Astrocyte (in vitro differentiated cells and primary cell): ENCODE data around the gene ETFB. TPM values are rescaled to one million over a fixed set of nuclear protein-coding genes. Genes with fewer than 3 reads are reported as not detected.

Experiments
- DNase-seq: peaks from one replicate; pipeline ENCODE4 v3.0.0-alpha.2; 2010; ENCODE audit warnings: low read depth
- FAIRE-seq: peaks from 2 replicates; lab custom pipeline; 2011; peaks lifted over from hg19 to GRCh38; lab: Jason Lieb, UNC
- H2AFZ ChIP-seq: 2 replicates; pipeline ENCODE4 v1.6.0; 2012; ENCODE audit warnings: low read depth, low read length, inconsistent platforms
- H3K27ac ChIP-seq: 2 replicates; pipeline ENCODE4 v1.5.1; 2011; ENCODE audit warnings: low read depth, low read length, inconsistent platforms
- H3K27me3 ChIP-seq: 2 replicates; pipeline ENCODE4 v1.6.0; 2011; ENCODE audit warnings: low read length, inconsistent platforms; ENCODE audit not compliant: insufficient read depth
- H3K36me3 ChIP-seq: 2 replicates; pipeline ENCODE4 v1.5.1; 2011; ENCODE audit warnings: low read length, inconsistent platforms; ENCODE audit not compliant: insufficient read depth
- H3K4me1 ChIP-seq: 2 replicates; pipeline ENCODE4 v1.5.1; 2011; ENCODE audit warnings: low read length, inconsistent platforms; ENCODE audit not compliant: insufficient read depth
- H3K4me2 ChIP-seq: 2 replicates; pipeline ENCODE4 v1.6.0; 2012; ENCODE audit warnings: low read length, inconsistent platforms
- H3K4me3 ChIP-seq: 2 replicates; pipeline ENCODE4 v1.5.1; 2011; ENCODE audit warnings: low read depth, mild to moderate bottlenecking, low read length, inconsistent platforms; ENCODE audit not compliant: insufficient read depth
- H3K79me2 ChIP-seq: 2 replicates; pipeline ENCODE4 v1.6.0; 2012; ENCODE audit warnings: mild to moderate bottlenecking, low read length, inconsistent platforms; ENCODE audit not compliant: insufficient read depth
- H3K9ac ChIP-seq: 2 replicates; pipeline ENCODE4 v1.6.0; 2012; ENCODE audit warnings: mild to moderate bottlenecking, low read length, inconsistent platforms
- H3K9me3 ChIP-seq: 2 replicates; pipeline ENCODE4 v1.5.1; 2012; ENCODE audit warnings: low read depth, mild to moderate bottlenecking, low read length, inconsistent platforms; ENCODE audit not compliant: insufficient read depth
- H4K20me1 ChIP-seq: 2 replicates; pipeline ENCODE4 v1.6.0; 2012; ENCODE audit warnings: low read length, inconsistent platforms; ENCODE audit not compliant: insufficient read depth
- H3K27ac Mint-ChIP-seq: one replicate; pipeline ENCODE4 v1.8.0; 2021; ENCODE audit warnings: mild to moderate bottlenecking, mixed read lengths; ENCODE audit not compliant: unreplicated experiment
- H3K27me3 Mint-ChIP-seq: one replicate; pipeline ENCODE4 v1.8.0; 2021; ENCODE audit warnings: low read depth, mixed read lengths; ENCODE audit not compliant: unreplicated experiment
- H3K36me3 Mint-ChIP-seq: one replicate; pipeline ENCODE4 v1.8.0; 2021; ENCODE audit warnings: low read depth, mixed read lengths; ENCODE audit not compliant: unreplicated experiment
- H3K4me1 Mint-ChIP-seq: one replicate; pipeline ENCODE4 v1.8.0; 2021; ENCODE audit warnings: low read depth, mixed read lengths; ENCODE audit not compliant: unreplicated experiment
- H3K4me3 Mint-ChIP-seq: one replicate; pipeline ENCODE4 v1.8.0; 2021; ENCODE audit warnings: mild to moderate bottlenecking, moderate library complexity, mixed read lengths; ENCODE audit not compliant: unreplicated experiment
- H3K9me3 Mint-ChIP-seq: one replicate; pipeline ENCODE4 v1.8.0; 2021; ENCODE audit warnings: mild to moderate bottlenecking, mixed read lengths; ENCODE audit not compliant: unreplicated experiment
- EZH2 ChIP-seq: IDR thresholded peaks from 2 replicates; pipeline ENCODE4 v1.6.1; 2012; ENCODE audit warnings: mild to moderate bottlenecking, low read length, inconsistent platforms; ENCODE audit not compliant: insufficient read depth
- total RNA-seq: library from RNA; stranded (reverse); gene quantifications from 2 replicates; pipeline ENCODE4 v1.2.1, GENCODE V29; 2021
- TF ChIP-seq, protein P1 (sequence below): IDR thresholded peaks from 2 replicates; pipeline ENCODE4 v1.5.1; 2011; ENCODE audit warnings: low read depth, mild to moderate bottlenecking, inconsistent platforms, low read length, moderate library complexity; ENCODE audit not compliant: insufficient read depth

The ETFB gene
- total RNA-seq, 1 donor from 2014 or later, result 64.3 TPM

DNA sequence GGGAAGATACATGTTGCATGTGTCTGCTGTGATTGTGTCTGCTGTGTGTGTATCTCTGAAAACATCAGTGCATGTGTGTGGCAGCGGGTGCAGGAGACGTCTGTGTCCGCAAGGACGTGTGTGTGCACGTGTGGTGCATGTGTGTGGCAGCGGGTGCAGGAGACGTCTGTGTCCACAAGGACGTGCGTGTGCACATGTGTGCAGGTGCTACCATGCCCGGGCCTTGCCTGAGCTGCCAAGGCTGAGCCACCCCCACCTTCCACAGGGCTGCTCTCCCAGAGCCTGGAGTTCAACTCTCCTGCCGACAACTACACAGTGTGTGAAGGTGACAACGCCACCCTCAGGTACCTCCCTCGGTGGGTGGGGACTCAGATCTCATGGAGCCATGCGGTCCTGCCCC is 44.4 kb downstream of the ETFB start:
- no peaks in the 10 kb centered on the region for H3K4me1 Mint-ChIP-seq
- Histone ChIP-seq H3K9ac (no peak overlapping the region), H3K4me2 (no peak overlapping the region), H4K20me1 (no peaks in the 10 kb centered on the region), H3K9me3 (peaks cover 2% of the 10 kb centered on the region), H3K27me3 (no peaks in the 10 kb centered on the region), H3K79me2 (no peaks in the 10 kb centered on the region), H3K4me3 (no peak overlapping the region), H3K27ac (no peak overlapping the region), H2AFZ (no peak overlapping the region), H3K36me3 (no peaks in the 10 kb centered on the region), H3K4me1 (no peaks in the 10 kb centered on the region)
- DNase-seq (no peak), FAIRE-seq (no peak)
- no peaks in the 10 kb centered on the region for H3K9me3 Mint-ChIP-seq
- H3K27ac Mint-ChIP-seq, result no peak overlapping the region
- TF ChIP-seq, protein P1, sequence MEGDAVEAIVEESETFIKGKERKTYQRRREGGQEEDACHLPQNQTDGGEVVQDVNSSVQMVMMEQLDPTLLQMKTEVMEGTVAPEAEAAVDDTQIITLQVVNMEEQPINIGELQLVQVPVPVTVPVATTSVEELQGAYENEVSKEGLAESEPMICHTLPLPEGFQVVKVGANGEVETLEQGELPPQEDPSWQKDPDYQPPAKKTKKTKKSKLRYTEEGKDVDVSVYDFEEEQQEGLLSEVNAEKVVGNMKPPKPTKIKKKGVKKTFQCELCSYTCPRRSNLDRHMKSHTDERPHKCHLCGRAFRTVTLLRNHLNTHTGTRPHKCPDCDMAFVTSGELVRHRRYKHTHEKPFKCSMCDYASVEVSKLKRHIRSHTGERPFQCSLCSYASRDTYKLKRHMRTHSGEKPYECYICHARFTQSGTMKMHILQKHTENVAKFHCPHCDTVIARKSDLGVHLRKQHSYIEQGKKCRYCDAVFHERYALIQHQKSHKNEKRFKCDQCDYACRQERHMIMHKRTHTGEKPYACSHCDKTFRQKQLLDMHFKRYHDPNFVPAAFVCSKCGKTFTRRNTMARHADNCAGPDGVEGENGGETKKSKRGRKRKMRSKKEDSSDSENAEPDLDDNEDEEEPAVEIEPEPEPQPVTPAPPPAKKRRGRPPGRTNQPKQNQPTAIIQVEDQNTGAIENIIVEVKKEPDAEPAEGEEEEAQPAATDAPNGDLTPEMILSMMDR, result no peak
- no peak for TF ChIP-seq EZH2
- H3K27me3 Mint-ChIP-seq, result peaks cover 44% of the 10 kb centered on the region
- H3K36me3 Mint-ChIP-seq, result peaks cover 5% of the 10 kb centered on the region
- H3K4me3 Mint-ChIP-seq, result no peak overlapping the region

DNA sequence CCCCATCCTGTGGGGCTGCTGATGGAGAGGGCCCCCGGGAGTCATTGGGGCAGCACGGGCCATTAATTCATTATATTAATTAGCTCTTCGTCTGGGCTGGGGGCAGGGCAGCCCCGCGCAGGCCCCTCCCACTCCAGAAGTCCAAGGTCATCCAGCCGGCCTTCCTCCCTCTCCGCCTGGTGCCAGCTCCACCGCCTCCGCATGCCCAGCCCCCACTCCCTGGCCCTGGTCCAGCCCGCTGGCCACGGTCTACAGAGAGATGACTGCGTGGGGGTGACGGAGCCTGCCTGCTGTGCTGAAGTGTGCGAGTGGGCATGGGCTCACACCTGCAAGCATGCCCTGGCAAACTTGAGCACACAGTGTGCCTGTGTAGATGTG is 45.9 kb downstream of the ETFB start:
- DNase-seq, result no peak
- Histone ChIP-seq H4K20me1 (no peaks in the 10 kb centered on the region), H3K4me3 (no peak overlapping the region), H3K4me2 (no peak overlapping the region), H3K27me3 (no peaks in the 10 kb centered on the region), H3K9ac (no peak overlapping the region), H2AFZ (no peak overlapping the region), H3K79me2 (no peaks in the 10 kb centered on the region), H3K9me3 (peaks cover 2% of the 10 kb centered on the region), H3K4me1 (no peaks in the 10 kb centered on the region), H3K27ac (no peak overlapping the region), H3K36me3 (no peaks in the 10 kb centered on the region)
- Mint-ChIP-seq H3K9me3 (peaks cover under 1% of the 10 kb centered on the region), H3K4me1 (no peaks in the 10 kb centered on the region), H3K4me3 (no peak overlapping the region), H3K36me3 (peaks cover 2% of the 10 kb centered on the region), H3K27me3 (peaks cover 35% of the 10 kb centered on the region), H3K27ac (no peak overlapping the region)
- TF ChIP-seq, protein P1, result no peak
- FAIRE-seq, result no peak

DNA sequence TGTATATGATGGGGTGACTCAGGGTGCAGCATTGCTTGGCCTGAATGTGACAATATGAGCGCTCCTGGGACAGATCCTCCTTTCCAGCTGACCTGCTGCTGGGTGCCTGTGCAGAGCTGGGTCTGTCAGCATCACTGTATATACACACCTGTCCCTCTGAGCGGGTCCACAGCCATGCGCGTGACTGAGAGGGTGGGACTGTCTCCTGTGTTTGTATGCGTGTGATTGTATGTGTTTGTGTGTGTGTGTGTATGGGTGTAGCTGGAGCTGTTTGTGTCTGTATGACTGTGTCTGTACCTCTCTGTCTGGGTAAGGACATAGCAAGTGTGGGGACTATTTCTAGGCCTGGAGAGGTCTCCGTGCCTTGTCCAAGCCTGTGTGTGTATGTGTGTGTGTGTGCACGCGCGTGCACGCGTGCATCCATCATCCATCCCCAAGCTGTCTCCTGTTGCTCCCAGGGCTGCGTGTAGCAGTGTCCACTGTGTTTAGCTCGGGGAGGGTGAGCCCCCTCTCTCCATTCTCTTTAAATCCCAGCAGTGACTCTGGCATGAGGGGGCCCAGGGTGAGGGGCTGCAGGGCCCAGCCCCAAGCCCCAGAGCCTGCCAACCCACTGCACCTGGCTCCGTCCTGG is 46.4 kb downstream of the ETFB start:
- no peaks in the 10 kb centered on the region for H3K36me3 ChIP-seq
- no peak overlapping the region for H3K4me3 ChIP-seq
- no peak overlapping the region for H3K27ac Mint-ChIP-seq
- H3K27me3 ChIP-seq, result no peaks in the 10 kb centered on the region
- no peak overlapping the region for H3K27ac ChIP-seq
- no peak overlapping the region for H3K4me3 Mint-ChIP-seq
- DNase-seq (no peak), FAIRE-seq (no peak)
- peaks cover 3% of the 10 kb centered on the region for H3K9me3 Mint-ChIP-seq
- H3K4me2 ChIP-seq, result no peak overlapping the region
- no peaks in the 10 kb centered on the region for H3K4me1 ChIP-seq
- no peaks in the 10 kb centered on the region for H3K79me2 ChIP-seq
- peaks cover 2% of the 10 kb centered on the region for H3K9me3 ChIP-seq
- peaks cover 33% of the 10 kb centered on the region for H3K27me3 Mint-ChIP-seq
- no peak overlapping the region for H3K9ac ChIP-seq
- no peaks in the 10 kb centered on the region for H4K20me1 ChIP-seq
- H3K36me3 Mint-ChIP-seq, result peaks cover 2% of the 10 kb centered on the region
- no peak overlapping the region for H2AFZ ChIP-seq
- H3K4me1 Mint-ChIP-seq, result no peaks in the 10 kb centered on the region
- TF ChIP-seq, protein P1, result no peak
- no peak for TF ChIP-seq EZH2
